GM12878 (cell line): Measurements from ENCODE around the gene CDX1. TPM values are rescaled to one million over a fixed set of nuclear protein-coding genes. Genes with fewer than 3 reads are reported as not detected.

ENCODE experiments used
- ATAC-seq: fragments of 200-7000 bp; cut with Tn5 transposase; 3 replicates; pipeline ENCODE4 v1.9.1; 2020; ENCODE audit warnings: mild to moderate bottlenecking, moderate library complexity
- BruUV-seq: library from RNA; stranded (reverse); fragments of 400-500 nt; replicated peaks from 2 replicates; lab custom pipeline; 2021; lab: Mats Ljungman, UMichigan
- CTCF ChIA-PET: fragments of 300-600 bp; sonication (Branson Sonifier 250); formaldehyde crosslinking; extraction: SDS; loops from one replicate; lab custom pipeline; 2021; ENCODE audit warnings: inconsistent platforms; lab: Yijun Ruan, JAX
- POLR2A ChIA-PET: fragments of 350-600 bp; formaldehyde crosslinking; extraction: SDS; loops from one replicate; lab custom pipeline; 2021; ENCODE audit warnings: inconsistent platforms; lab: Charles Lee
- RAD21 ChIA-PET: fragments of 300-600 bp; sonication (Branson Sonifier 250); formaldehyde crosslinking; loops from one replicate; lab custom pipeline; 2023; ENCODE audit warnings: antibody characterized with exemption; ENCODE audit not compliant: unreplicated experiment; lab: Charles Lee
- SMC1A ChIA-PET: fragments of 300-600 bp; sonication (Branson Sonifier 250); formaldehyde crosslinking; loops from one replicate; lab custom pipeline; 2023; ENCODE audit not compliant: unreplicated experiment, uncharacterized antibody; lab: Charles Lee
- DNase-seq: peaks from one replicate; pipeline ENCODE4 v3.0.0-alpha.2; 2011; ENCODE audit warnings: low read depth, low spot score
- FAIRE-seq: peaks from 3 replicates; lab custom pipeline; 2011; peaks lifted over from hg19 to GRCh38; lab: Jason Lieb, UNC
- H2AFZ ChIP-seq: 2 replicates; pipeline ENCODE4 v1.6.0; 2011; ENCODE audit warnings: low read depth, low read length, control low read depth; ENCODE audit not compliant: control insufficient read depth
- H3K27ac ChIP-seq: 2 replicates; pipeline ENCODE4 v1.5.1; 2011; ENCODE audit warnings: control low read depth; ENCODE audit not compliant: control insufficient read depth, insufficient read depth
- H3K27me3 ChIP-seq, 2 experiments: replicated peaks in 1 of 2; 2 replicates each; pipeline versions ENCODE4 v1.6.0 to v1.6.1; 2011; ENCODE audit warnings: low read length in 1 of 2; ENCODE audit not compliant: control insufficient read depth in 2 of 2, insufficient read depth in 2 of 2
- H3K36me3 ChIP-seq, 2 experiments: 2 replicates each; pipeline ENCODE4 v1.5.1; 2011; ENCODE audit warnings: low read length in 1 of 2; ENCODE audit not compliant: control insufficient read depth in 2 of 2, insufficient read depth in 2 of 2
- H3K4me1 ChIP-seq: 2 replicates; pipeline ENCODE4 v1.6.1; 2011; ENCODE audit warnings: mild to moderate bottlenecking, low read length, moderate library complexity, mixed read lengths; ENCODE audit not compliant: control insufficient read depth, insufficient read depth
- H3K4me2 ChIP-seq: 2 replicates; pipeline ENCODE4 v1.6.0; 2011; ENCODE audit warnings: control low read depth; ENCODE audit not compliant: control insufficient read depth, insufficient read depth
- H3K4me3 ChIP-seq: fragments of 200-600 bp; sonication (generic); 2 replicates; pipeline ENCODE4 v1.5.1; 2016
- H3K79me2 ChIP-seq: 2 replicates; pipeline ENCODE4 v1.6.0; 2011; ENCODE audit warnings: low read length; ENCODE audit not compliant: control insufficient read depth, insufficient read depth
- H3K9ac ChIP-seq: 2 replicates; pipeline ENCODE4 v1.8.0; 2011; ENCODE audit warnings: low read length, control low read depth, mixed read lengths; ENCODE audit not compliant: control insufficient read depth, insufficient read depth
- H3K9me3 ChIP-seq: replicated peaks from 3 replicates; pipeline ENCODE4 v1.5.1; 2011; ENCODE audit warnings: mild to moderate bottlenecking, low read length; ENCODE audit not compliant: control insufficient read depth, insufficient read depth
- H4K20me1 ChIP-seq: 2 replicates; pipeline ENCODE4 v1.6.0; 2011; ENCODE audit not compliant: control insufficient read depth, insufficient read depth
- BCL3 ChIP-seq: IDR thresholded peaks from 2 replicates; pipeline ENCODE4 v1.6.1; 2011; ENCODE audit warnings: borderline replicate concordance, low read depth, mild to moderate bottlenecking, moderate library complexity, low read length; ENCODE audit not compliant: insufficient read depth, poor library complexity, severe bottlenecking
- BHLHE40 ChIP-seq, 2 experiments: fragments of 450-650 bp in 1 of 2; IDR thresholded peaks; 2 replicates each; pipeline ENCODE4 v1.6.1; 2011 to 2017; ENCODE audit warnings: low read depth in 2 of 2, borderline replicate concordance in 1 of 2, improper control_type of control experiment in 1 of 2, low read length in 1 of 2, mild to moderate bottlenecking in 1 of 2
- NFYA ChIP-seq: IDR thresholded peaks from 2 replicates; pipeline ENCODE4 v1.6.1; 2011; ENCODE audit warnings: low read depth, mild to moderate bottlenecking, low read length, improper control_type of control experiment, borderline replicate concordance
- PAX5 ChIP-seq: IDR thresholded peaks from 2 replicates; pipeline ENCODE4 v1.6.1; 2011; ENCODE audit warnings: low read depth, low read length, borderline replicate concordance
- POLR2AphosphoS2 ChIP-seq: IDR thresholded peaks from 2 replicates; pipeline ENCODE4 v1.6.1; 2011; ENCODE audit warnings: low read depth, mild to moderate bottlenecking, low read length, improper control_type of control experiment, moderate library complexity
- SIX5 ChIP-seq: IDR thresholded peaks from 2 replicates; pipeline ENCODE4 v1.6.1; 2011; ENCODE audit warnings: mild to moderate bottlenecking, low read depth, low read length, moderate library complexity; ENCODE audit not compliant: severe bottlenecking
- ZBTB11 ChIP-seq: fragments of 450-650 bp; formaldehyde crosslinking; IDR thresholded peaks from 2 replicates; pipeline ENCODE4 v1.5.0; 2022; ENCODE audit warnings: mild to moderate bottlenecking, missing genetic modification characterization
- WGBS: methylation state at CpG from one replicate; pipeline ENCODE4 v1.1.6; 2016; ENCODE audit warnings: low lambda C conversion rate; ENCODE audit not compliant: insufficient replicate concordance, insufficient coverage; ENCODE audit errors: missing lambda C conversion rate; 5-methylcytosine and 5-hydroxymethylcytosine counted together
- in situ Hi-C: fragments of 300-500 bp; cut with MboI; formaldehyde crosslinking; loops from 9 replicates; pipeline ENCODE4 v1.14.3; 2018; ENCODE audit warnings: mixed read lengths
- intact Hi-C: fragments of 100-400 bp; cut with micrococcal nuclease; formaldehyde crosslinking; loops from one replicate; pipeline ENCODE4 v1.14.2; 2022; ENCODE audit not compliant: unreplicated experiment
- polyA plus RNA-seq, 11 experiments: library from polyadenylated mRNA; depleted of rRNA in 4 of 11; unstranded in 6 of 11; stranded (reverse) in 5 of 11; fragments of >200 nt; fragmentation: Nextera tagmentation in 4 of 11; fragmentation: Illumina TruSeq in 1 of 11; extraction: Ambion mirVana in 4 of 11; extraction: Trizol in 1 of 11; gene quantifications; 1 replicate in 1 of 11; 2 replicates in 10 of 11; pipeline versions ENCODE4 v1.2.1 to v1.2.3, GENCODE V29; 2011 to 2016; ENCODE audit warnings: inconsistent platforms in 2 of 11, missing spikeins in 2 of 11, low read depth in 1 of 11
- total RNA-seq, 4 experiments: library from RNA; depleted of rRNA in 3 of 4; stranded (reverse); fragments of >200 nt in 3 of 4; fragmentation: Illumina TruSeq in 1 of 4; extraction: Trizol in 1 of 4; gene quantifications; 2 replicates each; pipeline versions ENCODE4 v1.2.1 to v1.2.3, GENCODE V29; 2013 to 2021

Gene CDX1
- total and polyA plus RNA-seq, 10 of the 15 experiments (the other 5 are each of a cell fraction or from before 2014, with no cell fraction given): not detected

GRCh38 chr5:150120617-150121447 is 45.7 kb upstream of the CDX1 start:
- DNase-seq: no peak
- no peaks in the 10 kb centered on the region for H4K20me1 ChIP-seq
- no peaks in the 10 kb centered on the region for H3K79me2 ChIP-seq
- H3K27me3 ChIP-seq: no peaks in the 10 kb centered on the region
- no peak for ATAC-seq
- POLR2A ChIA-PET: no interaction called here
- no peak overlapping the region for H3K4me3 ChIP-seq
- no peak overlapping the region for H2AFZ ChIP-seq
- SMC1A ChIA-PET: interaction anchor here (0.6 kb wide), 1 partner anchor 9 kb away, joined by 3 read pairs; no protein-coding TSS in a partner anchor
- H3K27ac ChIP-seq: no peak overlapping the region
- no TSS peak for BruUV-seq
- H3K9ac ChIP-seq: no peak overlapping the region
- RAD21 ChIA-PET: interaction anchor here (1.2 kb wide), 1 partner anchor 38 kb away, joined by 3 read pairs; no protein-coding TSS in a partner anchor
- intact Hi-C loops (no loop called here), in situ Hi-C loops (no loop called here)
- WGBS: 36% methylated on average over 19 of the region's 19 CpGs
- H3K36me3 ChIP-seq: no peaks in the 10 kb centered on the region
- no peak overlapping the region for H3K4me2 ChIP-seq
- no peaks in the 10 kb centered on the region for H3K9me3 ChIP-seq
- TF ChIP-seq PAX5 (no peak), BHLHE40 (IDR thresholded peaks at IDR 0.05; ENCODE audit: borderline replicate concordance in 1 of 2, low read depth in 2 of 2, low read length in 1 of 2) (no peak), SIX5 (no peak), ZBTB11 (CRISPR knock-in tag) (no peak), POLR2AphosphoS2 (no peak), BCL3 (no peak), NFYA (no peak)
- CTCF ChIA-PET: interaction anchor here (0.6 to 2.6 kb wide), 4 partner anchors 45 to 89 kb away, joined by 3 to 17 read pairs (median 3); no protein-coding TSS in a partner anchor
- no peak for FAIRE-seq
- no peaks in the 10 kb centered on the region for H3K4me1 ChIP-seq
